ENCODE results near the gene ADNP. TPM values are rescaled to one million over a fixed set of nuclear protein-coding genes. Genes with fewer than 3 reads are reported as not detected.

The ADNP gene
- total RNA-seq, 1 donor from 2014 or later: 75.5 TPM

DNA sequence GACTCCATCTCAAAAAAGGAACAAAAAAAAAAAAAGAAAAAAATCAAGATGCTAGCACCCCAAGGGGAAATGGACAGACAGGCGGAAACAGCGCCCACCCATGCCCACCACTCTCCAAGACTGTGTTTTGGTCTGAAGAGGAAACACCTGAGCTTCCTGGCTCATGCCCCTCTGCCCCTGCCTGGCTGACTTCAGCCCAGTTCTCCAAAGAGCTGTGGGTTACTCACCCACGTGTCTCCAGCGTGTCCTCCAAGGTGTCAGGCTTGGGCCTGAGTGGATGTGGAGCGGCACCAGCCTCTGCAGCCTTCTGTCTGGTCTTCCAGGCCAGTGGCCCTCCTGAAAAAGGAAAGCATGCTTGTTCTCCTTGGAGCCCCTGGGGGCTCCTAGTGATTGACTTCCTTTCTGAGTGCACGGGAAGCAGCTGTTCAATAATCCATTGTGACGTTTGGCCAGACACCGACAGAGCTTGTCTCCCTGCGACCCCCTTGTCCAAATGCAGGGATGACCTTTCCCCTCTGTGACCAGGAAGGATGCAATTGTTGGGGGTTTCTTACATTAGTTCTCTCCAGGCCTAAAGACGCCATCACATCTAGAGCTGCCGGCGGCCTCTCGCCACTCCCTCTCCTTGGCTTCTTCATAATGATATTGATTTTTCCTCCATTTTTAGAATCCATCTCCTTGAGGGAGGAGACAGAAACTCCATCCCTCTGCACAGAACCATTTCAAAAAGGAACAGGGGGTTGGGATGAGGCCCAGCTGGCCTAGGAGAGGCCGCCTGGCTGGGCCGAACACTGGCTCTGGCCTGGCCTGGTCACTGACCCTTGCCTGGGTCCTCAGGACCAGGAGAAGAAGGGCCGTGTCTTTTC, 58.4 kb downstream of the ADNP start:
- no peak for DNase-seq

- DNase-seq: no peak
These were observed 60.6 kb downstream of the ADNP start for GRCh38 chr20:50870561-50871161.

DNA sequence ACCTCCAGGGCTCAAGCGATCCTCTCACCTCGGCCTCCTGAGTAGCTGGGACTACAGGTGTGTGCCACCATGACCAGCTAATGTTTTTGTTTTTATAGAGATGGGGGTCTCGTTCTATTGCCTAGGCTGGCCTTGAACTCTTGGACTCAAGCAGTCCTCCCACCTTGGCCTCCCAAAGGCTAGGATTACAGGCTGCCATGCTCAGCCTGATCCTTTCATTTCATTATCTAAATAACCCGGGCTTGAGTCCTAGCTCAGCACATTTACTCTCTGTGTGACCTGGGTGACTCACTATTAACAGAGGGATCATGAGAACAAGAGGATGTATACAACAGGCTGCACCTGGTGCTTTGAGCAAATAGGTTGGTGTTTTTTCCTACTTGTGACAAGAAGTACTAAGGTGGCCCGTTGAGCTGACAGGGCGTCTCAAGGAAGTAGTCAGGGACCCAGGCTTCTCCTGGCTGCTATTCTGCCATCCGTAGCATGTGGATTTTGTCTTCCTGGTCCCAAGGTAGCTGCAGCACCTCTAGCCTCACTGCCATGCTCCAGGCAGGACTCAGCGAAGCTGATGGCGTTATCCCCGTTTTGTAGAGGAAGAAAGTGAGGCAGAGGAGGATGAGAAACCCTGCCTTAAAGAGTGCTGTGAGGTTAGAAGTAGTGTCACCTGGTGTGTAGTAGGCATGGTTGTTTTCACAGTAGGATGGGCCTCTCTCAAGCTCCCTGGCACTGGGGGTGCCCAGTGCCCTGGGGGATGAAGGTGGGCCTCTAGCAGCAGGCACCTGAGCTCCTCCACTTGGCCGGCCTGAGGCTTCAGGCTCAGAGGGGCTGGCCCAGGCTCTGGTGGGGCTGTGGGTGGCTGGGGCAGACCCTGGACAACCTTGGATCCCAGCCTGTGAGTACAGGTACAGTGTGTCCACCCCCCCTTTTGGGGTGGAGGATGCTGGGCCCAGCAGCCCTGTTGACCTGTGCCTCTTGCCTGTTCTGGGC, 62.4 kb downstream of the ADNP start:
- no peak for DNase-seq

DNA sequence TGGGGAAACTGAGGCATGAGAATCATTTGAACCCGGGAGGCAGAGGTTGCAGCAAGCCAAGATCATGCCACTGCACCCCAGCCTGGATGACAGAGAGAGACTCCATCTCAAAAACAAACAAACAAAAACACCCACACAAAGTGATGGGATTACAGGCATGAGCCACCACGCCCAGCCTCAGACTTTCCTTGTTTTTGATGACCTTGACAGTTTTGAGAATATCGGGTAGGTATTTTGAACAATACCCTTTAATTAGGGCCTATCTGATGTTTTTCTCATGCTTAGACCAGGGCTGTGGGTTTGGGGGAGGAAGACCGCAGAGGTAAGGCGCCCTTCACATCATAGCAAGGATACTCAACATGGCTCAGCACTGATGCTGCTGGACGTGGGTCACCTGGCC, 63.4 kb downstream of the ADNP start:
- no peak for DNase-seq

- no peak for DNase-seq
These were observed 64.4 kb downstream of the ADNP start for GRCh38 chr20:50866831-50867230.

GRCh38 chr20:50866036-50866685, 65.1 kb downstream of the ADNP start:
- no peak for DNase-seq

DNA sequence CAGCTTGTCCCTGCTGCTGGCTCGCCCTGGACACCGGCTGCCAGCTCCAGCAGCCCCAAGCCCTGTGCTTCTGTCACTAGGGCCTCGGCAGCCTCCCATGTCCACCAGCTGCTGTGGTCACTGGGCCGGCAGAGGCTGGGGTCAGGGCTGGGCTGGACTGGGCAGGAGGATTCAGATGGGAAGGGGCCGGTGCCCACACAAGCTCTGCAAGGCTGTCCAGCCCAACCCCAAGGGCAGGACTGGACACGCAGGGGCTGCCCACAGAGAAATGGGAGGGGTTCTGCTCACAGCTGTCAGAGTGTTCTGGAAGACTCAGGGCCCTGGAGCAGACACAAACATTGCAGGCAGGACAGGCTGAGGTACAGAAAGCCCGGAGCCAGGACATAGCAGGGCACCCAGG, 65.6 kb downstream of the ADNP start:
- DNase-seq: no peak

GRCh38 chr20:50865114-50865513, 66.1 kb downstream of the ADNP start:
- DNase-seq: no peak

GRCh38 chr20:50862546-50862945, 68.7 kb downstream of the ADNP start:
- no peak for DNase-seq

GRCh38 chr20:50861012-50861411, 70.2 kb downstream of the ADNP start:
- DNase-seq: no peak

- DNase-seq: no peak
These were observed 72.1 kb downstream of the ADNP start for GRCh38 chr20:50859161-50859560.

DNA sequence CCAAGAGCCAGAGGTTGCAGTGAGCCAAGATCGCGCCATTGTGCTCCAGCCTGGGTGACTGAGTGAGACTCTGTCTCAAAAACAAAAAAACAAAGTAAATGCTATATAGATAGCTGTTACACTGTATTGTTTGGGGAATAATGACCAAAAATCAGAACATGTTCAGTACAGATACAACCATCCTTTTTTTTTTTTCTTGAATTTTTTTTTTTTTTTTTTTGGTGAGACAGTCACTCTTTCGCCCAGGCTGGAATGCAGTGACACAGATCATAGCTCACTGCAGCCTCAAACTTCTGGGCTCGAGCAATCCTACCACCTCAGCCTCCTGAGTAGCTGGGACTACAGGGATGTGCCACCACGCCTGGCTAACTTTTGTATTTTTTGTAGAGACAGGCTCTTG, 72.7 kb downstream of the ADNP start:
- DNase-seq: no peak

DNA sequence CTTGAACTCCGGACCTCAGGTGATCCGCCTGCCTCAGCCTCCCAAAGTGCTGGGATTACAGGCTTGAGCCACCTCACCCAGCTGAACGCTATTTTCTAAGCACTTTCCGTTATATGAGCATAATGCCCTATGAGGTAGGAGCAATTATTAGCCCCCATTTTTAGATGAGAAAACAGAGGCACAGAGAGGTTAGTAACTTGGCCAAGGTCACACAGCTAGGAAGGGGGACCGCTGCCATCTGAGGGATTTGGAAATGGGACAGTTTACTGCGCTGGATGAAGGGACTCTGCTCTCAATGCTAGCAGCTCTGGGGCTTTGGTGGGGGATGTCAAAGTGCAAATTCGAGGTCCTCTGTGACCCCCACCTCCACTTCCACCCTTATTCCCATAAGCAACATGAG, 73.9 kb downstream of the ADNP start:
- no peak for DNase-seq

- DNase-seq: no peak
These were observed 74.7 kb downstream of the ADNP start for GRCh38 chr20:50856475-50857041.

DNA sequence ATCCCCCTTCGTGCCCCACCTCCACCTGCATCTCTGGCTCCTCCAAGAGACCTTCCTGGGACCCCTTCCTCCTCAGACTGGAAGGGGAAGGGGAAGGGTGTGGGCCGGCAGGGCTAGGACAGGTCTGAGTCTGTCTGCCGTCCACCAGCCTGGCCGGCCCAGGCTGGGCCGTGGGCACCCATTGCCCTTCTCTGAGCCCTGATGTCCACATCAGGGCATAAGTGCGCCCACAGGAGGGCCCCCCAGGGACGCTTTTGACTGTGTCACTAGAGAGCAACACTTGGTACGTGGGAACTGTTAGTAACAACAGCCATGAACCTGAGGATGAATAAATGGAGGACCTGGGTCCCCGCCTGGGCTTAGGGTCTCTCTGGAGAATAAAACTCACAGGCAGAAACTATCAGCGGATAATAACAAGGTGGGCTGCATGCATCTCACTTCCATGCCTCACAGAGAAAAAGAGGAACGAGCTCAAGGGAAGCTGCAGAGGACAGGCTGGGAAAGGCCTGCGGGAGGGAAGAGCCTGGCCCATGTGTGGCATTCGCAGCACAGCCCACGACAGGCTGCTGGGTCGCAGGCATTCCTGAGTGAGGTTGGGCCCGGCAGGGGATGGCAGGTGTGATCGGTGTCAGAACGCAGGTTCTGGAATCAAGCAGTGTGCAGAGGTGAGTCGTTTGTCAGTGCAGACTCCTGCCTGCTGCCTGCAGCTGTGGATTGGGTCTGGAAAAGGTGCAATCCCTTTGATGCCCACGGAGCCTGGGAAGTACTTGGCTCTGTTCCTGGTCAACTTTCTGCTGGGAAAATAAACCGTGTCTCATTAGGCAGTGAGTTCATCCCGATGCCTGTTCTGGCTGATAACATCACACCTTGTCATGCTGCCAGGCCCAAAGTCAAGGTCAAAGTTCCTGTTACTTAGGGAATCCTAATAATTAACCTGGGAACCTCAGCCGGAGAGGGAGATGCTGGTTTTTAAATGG, 75.5 kb downstream of the ADNP start:
- DNase-seq: no peak

GRCh38 chr20:50854506-50855249, 76.6 kb downstream of the ADNP start:
- DNase-seq: no peak

- DNase-seq: no peak
These were observed 79.2 kb downstream of the ADNP start for GRCh38 chr20:50852085-50852484.

DNA sequence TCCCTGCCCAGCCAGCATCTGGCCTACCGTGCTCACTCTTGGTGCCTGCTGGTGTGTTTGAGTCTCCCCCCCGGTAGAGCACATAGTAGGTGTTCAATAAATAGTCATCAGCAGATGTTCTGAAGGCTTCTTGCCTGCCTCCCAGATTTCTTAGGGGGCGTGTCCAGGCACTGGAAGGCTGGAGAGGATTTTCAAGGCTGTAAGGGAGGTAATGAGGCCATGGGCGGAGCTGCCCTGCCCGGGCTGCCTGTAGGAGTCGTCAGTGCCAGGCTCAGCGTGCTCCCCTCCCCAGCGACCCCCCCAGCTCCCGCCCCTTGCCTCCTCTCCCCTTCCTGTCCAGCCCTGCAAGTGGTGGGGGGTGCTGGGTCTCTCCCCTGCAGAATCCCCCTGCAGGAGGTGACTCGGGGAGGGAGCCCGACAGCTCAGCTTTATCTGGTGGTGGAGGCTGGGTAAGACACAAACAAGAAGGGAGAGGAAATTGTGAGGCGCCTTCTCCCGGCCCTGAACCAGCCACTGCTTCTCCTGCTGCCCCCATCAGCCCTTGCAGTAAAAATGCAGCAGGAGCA, 80.4 kb downstream of the ADNP start:
- DNase-seq: no peak

DNA sequence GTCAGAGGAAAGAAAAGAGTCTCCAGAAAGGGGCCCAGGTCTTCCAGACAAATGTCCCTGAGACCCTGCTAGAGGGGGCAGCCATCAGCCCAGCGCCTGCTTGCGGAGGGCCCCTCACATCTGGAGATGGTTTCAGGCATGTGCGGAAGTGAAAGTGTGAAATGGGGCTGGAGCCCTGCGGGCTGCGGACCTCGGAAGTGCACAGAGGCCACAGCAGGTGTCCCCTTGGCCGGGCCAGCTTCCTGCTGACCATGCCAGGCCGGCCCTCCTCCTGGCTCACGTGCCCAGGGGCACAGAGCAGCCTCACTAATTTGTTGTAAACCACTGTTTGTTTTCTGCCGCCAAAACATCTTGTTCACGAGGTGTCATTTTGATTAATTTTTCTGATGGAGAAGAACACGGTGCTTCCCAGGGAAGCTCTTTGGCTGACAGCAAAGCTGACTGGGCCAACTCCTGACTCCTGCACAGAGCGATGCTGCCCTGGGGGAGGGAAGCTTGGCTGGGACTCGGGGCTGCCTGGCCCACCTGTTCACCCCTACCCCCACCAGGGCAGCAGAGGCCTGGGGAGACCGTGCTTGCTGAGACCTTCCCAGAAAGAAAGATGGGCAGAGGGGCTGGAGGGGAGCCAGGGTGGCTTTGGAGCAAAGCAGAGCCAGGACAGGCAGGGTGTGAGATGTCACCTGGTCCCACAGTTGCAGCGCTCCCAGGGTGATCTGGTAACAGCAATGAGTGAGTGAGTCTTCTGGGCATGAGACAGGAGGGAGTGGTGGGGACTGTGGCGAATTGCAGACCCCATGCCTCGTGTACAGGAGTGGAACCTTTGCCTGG, 82.2 kb downstream of the ADNP start:
- no peak for DNase-seq

All from occipital lobe (tissue), 2 donors.